ENCODE measurements around the gene CES2.

Gene CES2

GRCh38 chr16:66935314-66936011 lies at the start of gene CES2:
TSS of gene CES2 (plus strand) at chr16:66935516. CDS start at chr16:66935636, 120 bp downstream.
- Histone ChIP-seq H3K36me3 (ENCODE audit: insufficient read depth) (no peaks in the 10 kb centered on the region), H3K9ac (peak within 1 kb of the TSS; percentile 59), H4K20me1 (ENCODE audit: insufficient read depth) (no peaks in the 10 kb centered on the region), H3K4me1 (ENCODE audit: low read depth, poor library complexity, severe bottlenecking) (peaks cover 27% of the 10 kb centered on the region), H2AFZ (ENCODE audit: low read depth) (peak within 1 kb of the TSS; percentile 60), H3K79me2 (ENCODE audit: insufficient read depth, low read depth) (peaks cover 22% of the 10 kb centered on the region), H3K4me2 (peak within 1 kb of the TSS; percentile 76), H3K27ac (0 out of 2 replicates have a peak within 1 kb of the TSS, but pooled peaks have one; percentile 18), H3K4me3 (IDR thresholded peaks at IDR 0.05; ENCODE audit: insufficient read depth, low read depth, low read length) (no peak within 1 kb of the TSS), H3K27me3 (ENCODE audit: insufficient read depth, low read depth) (no peaks in the 10 kb centered on the region)
- TF ChIP-seq, protein P1, sequence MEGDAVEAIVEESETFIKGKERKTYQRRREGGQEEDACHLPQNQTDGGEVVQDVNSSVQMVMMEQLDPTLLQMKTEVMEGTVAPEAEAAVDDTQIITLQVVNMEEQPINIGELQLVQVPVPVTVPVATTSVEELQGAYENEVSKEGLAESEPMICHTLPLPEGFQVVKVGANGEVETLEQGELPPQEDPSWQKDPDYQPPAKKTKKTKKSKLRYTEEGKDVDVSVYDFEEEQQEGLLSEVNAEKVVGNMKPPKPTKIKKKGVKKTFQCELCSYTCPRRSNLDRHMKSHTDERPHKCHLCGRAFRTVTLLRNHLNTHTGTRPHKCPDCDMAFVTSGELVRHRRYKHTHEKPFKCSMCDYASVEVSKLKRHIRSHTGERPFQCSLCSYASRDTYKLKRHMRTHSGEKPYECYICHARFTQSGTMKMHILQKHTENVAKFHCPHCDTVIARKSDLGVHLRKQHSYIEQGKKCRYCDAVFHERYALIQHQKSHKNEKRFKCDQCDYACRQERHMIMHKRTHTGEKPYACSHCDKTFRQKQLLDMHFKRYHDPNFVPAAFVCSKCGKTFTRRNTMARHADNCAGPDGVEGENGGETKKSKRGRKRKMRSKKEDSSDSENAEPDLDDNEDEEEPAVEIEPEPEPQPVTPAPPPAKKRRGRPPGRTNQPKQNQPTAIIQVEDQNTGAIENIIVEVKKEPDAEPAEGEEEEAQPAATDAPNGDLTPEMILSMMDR (conservative IDR thresholded peaks at IDR 0.05; ENCODE audit: low read depth, low read length), result no peak

- Histone ChIP-seq H3K9ac (no peak overlapping the region), H3K79me2 (ENCODE audit: insufficient read depth, low read depth) (peaks cover 18% of the 10 kb centered on the region; the same call in 1 of the 2 replicates), H3K27ac (no peak overlapping the region), H3K4me3 (IDR thresholded peaks at IDR 0.05; ENCODE audit: insufficient read depth, low read depth, low read length) (no peak overlapping the region), H3K27me3 (ENCODE audit: insufficient read depth, low read depth) (no peaks in the 10 kb centered on the region), H3K36me3 (ENCODE audit: insufficient read depth) (0 out of 2 replicates have a peak, but pooled peaks cover 5% of the 10 kb centered on the region), H2AFZ (ENCODE audit: low read depth) (no peak overlapping the region), H3K4me1 (ENCODE audit: low read depth, poor library complexity, severe bottlenecking) (peaks cover 11% of the 10 kb centered on the region), H3K4me2 (no peak overlapping the region), H4K20me1 (ENCODE audit: insufficient read depth) (no peaks in the 10 kb centered on the region)
- TF ChIP-seq, protein P1 (conservative IDR thresholded peaks at IDR 0.05; ENCODE audit: low read depth, low read length), result no peak
Observed at GRCh38 chr16:66886321-66886720, 49.0 kb upstream of the CES2 start.

- Histone ChIP-seq H3K4me2 (no peak overlapping the region), H3K27me3 (ENCODE audit: insufficient read depth, low read depth) (no peaks in the 10 kb centered on the region), H3K4me3 (IDR thresholded peaks at IDR 0.05; ENCODE audit: insufficient read depth, low read depth, low read length) (no peak overlapping the region), H3K79me2 (ENCODE audit: insufficient read depth, low read depth) (peaks cover 12% of the 10 kb centered on the region; the same call in 1 of the 2 replicates), H3K4me1 (ENCODE audit: low read depth, poor library complexity, severe bottlenecking) (peaks cover 5% of the 10 kb centered on the region), H3K36me3 (ENCODE audit: insufficient read depth) (0 out of 2 replicates have a peak, but pooled peaks cover 5% of the 10 kb centered on the region), H4K20me1 (ENCODE audit: insufficient read depth) (no peaks in the 10 kb centered on the region), H3K9ac (no peak overlapping the region), H3K27ac (no peak overlapping the region), H2AFZ (ENCODE audit: low read depth) (no peak overlapping the region)
- TF ChIP-seq, protein P1 (conservative IDR thresholded peaks at IDR 0.05; ENCODE audit: low read depth, low read length), result no peak
Observed at GRCh38 chr16:66886914-66887313, 48.4 kb upstream of the CES2 start.

DNA sequence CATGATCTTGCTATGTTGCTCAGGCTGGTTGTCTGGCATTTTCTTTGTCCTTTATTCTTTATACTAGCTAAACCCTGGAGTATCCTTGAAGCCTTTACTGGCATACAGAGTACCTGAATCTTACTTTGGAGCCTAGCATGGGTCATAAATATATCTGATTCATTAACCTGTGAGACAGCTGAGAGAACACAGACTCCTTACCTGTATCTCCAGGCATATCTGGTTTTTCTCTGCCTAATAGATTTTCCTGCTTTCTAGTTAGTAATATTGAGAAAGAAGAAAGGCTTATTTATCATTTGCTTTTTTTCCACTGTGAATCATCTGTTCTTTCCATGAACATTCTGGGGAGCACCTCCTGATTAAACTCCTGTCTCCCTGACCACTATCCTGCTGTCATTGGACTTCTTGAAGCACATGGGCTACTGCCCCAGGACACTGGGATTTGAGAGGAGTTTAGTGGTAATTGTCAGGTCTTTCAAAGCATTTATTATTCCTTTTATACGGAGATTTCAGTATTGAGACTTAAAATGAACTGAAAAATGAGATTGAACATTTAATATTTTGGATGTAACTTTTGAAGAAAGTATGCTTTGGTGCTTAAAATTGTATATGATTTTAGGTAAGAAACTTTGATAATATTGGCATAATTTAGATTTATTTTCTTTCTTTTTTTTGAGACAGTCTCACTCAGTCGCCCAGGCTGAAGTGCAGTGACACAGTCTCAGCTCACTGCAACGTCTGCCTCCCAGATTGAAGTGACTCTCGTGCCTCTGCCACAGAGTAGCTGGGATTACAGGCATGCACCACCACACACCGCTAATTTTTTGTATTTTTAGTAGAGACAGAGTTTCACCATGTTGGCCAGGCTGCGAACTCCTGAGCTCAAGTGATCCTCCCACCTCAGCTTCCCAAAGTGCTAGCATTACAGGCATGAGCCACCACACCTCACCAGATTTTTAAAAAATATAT lies 46.4 kb upstream of the CES2 start:
- H3K36me3 ChIP-seq (ENCODE audit: insufficient read depth), result 0 out of 2 replicates have a peak, but pooled peaks cover 5% of the 10 kb centered on the region
- no peaks in the 10 kb centered on the region for H4K20me1 ChIP-seq (ENCODE audit: insufficient read depth)

More for the DNA sequence above, 46.4 kb upstream of the CES2 start:
- no peak overlapping the region for H2AFZ ChIP-seq (ENCODE audit: low read depth)
- H3K4me1 ChIP-seq (ENCODE audit: low read depth, poor library complexity, severe bottlenecking), result peaks cover 7% of the 10 kb centered on the region
- H3K27me3 ChIP-seq (ENCODE audit: insufficient read depth, low read depth), result no peaks in the 10 kb centered on the region
- no peak overlapping the region for H3K9ac ChIP-seq
- H3K79me2 ChIP-seq (ENCODE audit: insufficient read depth, low read depth), result no peaks in the 10 kb centered on the region
- H3K4me3 ChIP-seq (IDR thresholded peaks at IDR 0.05; ENCODE audit: insufficient read depth, low read depth, low read length), result no peak overlapping the region
- no peak overlapping the region for H3K27ac ChIP-seq
- TF ChIP-seq, protein P1 (conservative IDR thresholded peaks at IDR 0.05; ENCODE audit: low read depth, low read length), result no peak
- no peak overlapping the region for H3K4me2 ChIP-seq

Data from KMS-11 (cell line).